GM23338 (cell line): ENCODE data around the gene KRT81. TPM values are rescaled to one million over a fixed set of nuclear protein-coding genes. Genes with fewer than 3 reads are reported as not detected.

Experiments
- ATAC-seq: fragments of 200-7000 bp; cut with Tn5 transposase; 3 replicates; pipeline ENCODE4 v1.9.1; 2020
- DNase-seq: peaks from one replicate; pipeline ENCODE4 v3.0.0-alpha.2; 2015; ENCODE audit warnings: low spot score
- H2AFZ ChIP-seq: fragments of 200-600 bp; sonication (generic); 2 replicates; pipeline ENCODE4 v1.8.0; 2016; ENCODE audit warnings: antibody characterized with exemption, mild to moderate bottlenecking, moderate library complexity
- H3F3A ChIP-seq: fragments of 200-600 bp; sonication (generic); replicated peaks from 2 replicates; pipeline ENCODE4 v1.8.0; 2017; ENCODE audit warnings: antibody characterized with exemption, mixed run types, low read depth
- H3K27ac ChIP-seq: fragments of 200-600 bp; sonication (generic); 2 replicates; pipeline ENCODE4 v1.6.1; 2016; ENCODE audit warnings: low read depth
- H3K27me3 ChIP-seq: fragments of 200-600 bp; sonication (generic); 2 replicates; pipeline ENCODE4 v1.8.0; 2016; ENCODE audit warnings: mild to moderate bottlenecking, mixed run types, moderate library complexity; ENCODE audit not compliant: insufficient read depth
- H3K36me3 ChIP-seq: fragments of 200-600 bp; sonication (generic); 2 replicates; pipeline ENCODE4 v1.8.0; 2016; ENCODE audit warnings: mild to moderate bottlenecking; ENCODE audit not compliant: insufficient read depth
- H3K4me1 ChIP-seq: fragments of 200-600 bp; sonication (generic); 2 replicates; pipeline ENCODE4 v1.8.0; 2016; ENCODE audit warnings: mild to moderate bottlenecking, moderate library complexity; ENCODE audit not compliant: insufficient read depth
- H3K4me2 ChIP-seq: fragments of 200-600 bp; sonication (generic); 2 replicates; pipeline ENCODE4 v1.7.1; 2017; ENCODE audit warnings: mixed run types
- H3K4me3 ChIP-seq: fragments of 200-600 bp; sonication (generic); 2 replicates; pipeline ENCODE4 v1.6.1; 2016; ENCODE audit warnings: mixed run types
- H3K79me2 ChIP-seq: fragments of 200-600 bp; sonication (generic); replicated peaks from 2 replicates; pipeline ENCODE4 v1.8.0; 2017; ENCODE audit warnings: mild to moderate bottlenecking; ENCODE audit not compliant: insufficient read depth
- H3K9me2 ChIP-seq: fragments of 200-600 bp; sonication (generic); 2 replicates; pipeline ENCODE4 v1.8.0; 2017; ENCODE audit not compliant: insufficient read depth
- H4K20me1 ChIP-seq: fragments of 200-600 bp; sonication (generic); replicated peaks from 2 replicates; pipeline ENCODE4 v1.8.0; 2017; ENCODE audit warnings: mild to moderate bottlenecking; ENCODE audit not compliant: insufficient read depth
- H3K27ac Mint-ChIP-seq: 2 replicates; pipeline ENCODE4 v1.8.0; 2020; ENCODE audit warnings: inconsistent platforms, mild to moderate bottlenecking, moderate library complexity, mixed read lengths
- H3K27me3 Mint-ChIP-seq: 3 replicates; pipeline ENCODE4 v1.8.0; 2022; ENCODE audit warnings: low read depth, mild to moderate bottlenecking, moderate library complexity, mixed read lengths, inconsistent platforms; ENCODE audit not compliant: insufficient read depth, poor library complexity
- H3K36me3 Mint-ChIP-seq: 3 replicates; pipeline ENCODE4 v1.8.0; 2021; ENCODE audit warnings: low read depth, mild to moderate bottlenecking, inconsistent platforms, moderate library complexity, mixed read lengths
- H3K4me1 Mint-ChIP-seq: 3 replicates; pipeline ENCODE4 v1.8.0; 2020; ENCODE audit warnings: mild to moderate bottlenecking, inconsistent platforms, mixed read lengths
- H3K4me3 Mint-ChIP-seq: 3 replicates; pipeline ENCODE4 v1.8.0; 2021; ENCODE audit warnings: moderate library complexity, mild to moderate bottlenecking, inconsistent platforms, mixed read lengths
- H3K9me3 Mint-ChIP-seq: 3 replicates; pipeline ENCODE4 v1.8.0; 2020; ENCODE audit warnings: moderate library complexity, mild to moderate bottlenecking, inconsistent platforms, mixed read lengths
- CREB1 ChIP-seq: fragments of 250-450 bp; sonication (Bioruptor Pico); IDR thresholded peaks from 2 replicates; pipeline ENCODE4 v1.5.0; 2020; ENCODE audit warnings: low read depth, mild to moderate bottlenecking, moderate library complexity
- EZH2 ChIP-seq: fragments of 200-600 bp; sonication (generic); IDR thresholded peaks from one replicate; pipeline ENCODE4 v1.8.0; 2017; ENCODE audit warnings: antibody characterized with exemption, mild to moderate bottlenecking, low read depth; ENCODE audit not compliant: unreplicated experiment
- EZH2phosphoT487 ChIP-seq: fragments of 200-600 bp; sonication (generic); IDR thresholded peaks from one replicate; pipeline ENCODE4 v1.8.1; 2018; ENCODE audit warnings: antibody characterized with exemption; ENCODE audit not compliant: unreplicated experiment
- JUNB ChIP-seq: IDR thresholded peaks from one replicate; pipeline ENCODE4 v1.6.1; 2016; ENCODE audit warnings: antibody characterized with exemption; ENCODE audit not compliant: unreplicated experiment
- STAT1 ChIP-seq: IDR thresholded peaks from one replicate; pipeline ENCODE4 v1.6.1; 2016; ENCODE audit warnings: antibody characterized with exemption; ENCODE audit not compliant: unreplicated experiment
- polyA plus RNA-seq: library from polyadenylated mRNA; unstranded; fragments of >200 nt; fragmentation: Nextera tagmentation; extraction: Ambion mirVana; gene quantifications from 2 replicates; pipeline ENCODE4 v1.2.1, GENCODE V29; 2016
- total RNA-seq: library from RNA; depleted of rRNA; stranded (reverse); fragments of >200 nt; shearing (Covaris generic); gene quantifications from 2 replicates; pipeline ENCODE4 v1.2.3, GENCODE V29; 2014
- TF ChIP-seq, protein P1 (sequence below): fragments of 250-450 bp; sonication (Bioruptor Pico); IDR thresholded peaks from 2 replicates; pipeline ENCODE4 v1.5.0; 2020; ENCODE audit warnings: mild to moderate bottlenecking, moderate library complexity
- TF ChIP-seq, protein P2 (sequence below), 2 experiments: fragments of 200-600 bp in 1 of 2; sonication (generic) in 1 of 2; conservative IDR thresholded peaks; 2 replicates each; pipeline versions ENCODE4 v1.5.1 to v1.6.1; 2016 to 2017; ENCODE audit warnings: antibody characterized with exemption in 2 of 2, low read depth in 2 of 2, mild to moderate bottlenecking in 2 of 2, moderate library complexity in 1 of 2

Gene KRT81
- total and polyA plus RNA-seq, 2 experiments from 2014 or later = not detected

- TF ChIP-seq, protein P1, sequence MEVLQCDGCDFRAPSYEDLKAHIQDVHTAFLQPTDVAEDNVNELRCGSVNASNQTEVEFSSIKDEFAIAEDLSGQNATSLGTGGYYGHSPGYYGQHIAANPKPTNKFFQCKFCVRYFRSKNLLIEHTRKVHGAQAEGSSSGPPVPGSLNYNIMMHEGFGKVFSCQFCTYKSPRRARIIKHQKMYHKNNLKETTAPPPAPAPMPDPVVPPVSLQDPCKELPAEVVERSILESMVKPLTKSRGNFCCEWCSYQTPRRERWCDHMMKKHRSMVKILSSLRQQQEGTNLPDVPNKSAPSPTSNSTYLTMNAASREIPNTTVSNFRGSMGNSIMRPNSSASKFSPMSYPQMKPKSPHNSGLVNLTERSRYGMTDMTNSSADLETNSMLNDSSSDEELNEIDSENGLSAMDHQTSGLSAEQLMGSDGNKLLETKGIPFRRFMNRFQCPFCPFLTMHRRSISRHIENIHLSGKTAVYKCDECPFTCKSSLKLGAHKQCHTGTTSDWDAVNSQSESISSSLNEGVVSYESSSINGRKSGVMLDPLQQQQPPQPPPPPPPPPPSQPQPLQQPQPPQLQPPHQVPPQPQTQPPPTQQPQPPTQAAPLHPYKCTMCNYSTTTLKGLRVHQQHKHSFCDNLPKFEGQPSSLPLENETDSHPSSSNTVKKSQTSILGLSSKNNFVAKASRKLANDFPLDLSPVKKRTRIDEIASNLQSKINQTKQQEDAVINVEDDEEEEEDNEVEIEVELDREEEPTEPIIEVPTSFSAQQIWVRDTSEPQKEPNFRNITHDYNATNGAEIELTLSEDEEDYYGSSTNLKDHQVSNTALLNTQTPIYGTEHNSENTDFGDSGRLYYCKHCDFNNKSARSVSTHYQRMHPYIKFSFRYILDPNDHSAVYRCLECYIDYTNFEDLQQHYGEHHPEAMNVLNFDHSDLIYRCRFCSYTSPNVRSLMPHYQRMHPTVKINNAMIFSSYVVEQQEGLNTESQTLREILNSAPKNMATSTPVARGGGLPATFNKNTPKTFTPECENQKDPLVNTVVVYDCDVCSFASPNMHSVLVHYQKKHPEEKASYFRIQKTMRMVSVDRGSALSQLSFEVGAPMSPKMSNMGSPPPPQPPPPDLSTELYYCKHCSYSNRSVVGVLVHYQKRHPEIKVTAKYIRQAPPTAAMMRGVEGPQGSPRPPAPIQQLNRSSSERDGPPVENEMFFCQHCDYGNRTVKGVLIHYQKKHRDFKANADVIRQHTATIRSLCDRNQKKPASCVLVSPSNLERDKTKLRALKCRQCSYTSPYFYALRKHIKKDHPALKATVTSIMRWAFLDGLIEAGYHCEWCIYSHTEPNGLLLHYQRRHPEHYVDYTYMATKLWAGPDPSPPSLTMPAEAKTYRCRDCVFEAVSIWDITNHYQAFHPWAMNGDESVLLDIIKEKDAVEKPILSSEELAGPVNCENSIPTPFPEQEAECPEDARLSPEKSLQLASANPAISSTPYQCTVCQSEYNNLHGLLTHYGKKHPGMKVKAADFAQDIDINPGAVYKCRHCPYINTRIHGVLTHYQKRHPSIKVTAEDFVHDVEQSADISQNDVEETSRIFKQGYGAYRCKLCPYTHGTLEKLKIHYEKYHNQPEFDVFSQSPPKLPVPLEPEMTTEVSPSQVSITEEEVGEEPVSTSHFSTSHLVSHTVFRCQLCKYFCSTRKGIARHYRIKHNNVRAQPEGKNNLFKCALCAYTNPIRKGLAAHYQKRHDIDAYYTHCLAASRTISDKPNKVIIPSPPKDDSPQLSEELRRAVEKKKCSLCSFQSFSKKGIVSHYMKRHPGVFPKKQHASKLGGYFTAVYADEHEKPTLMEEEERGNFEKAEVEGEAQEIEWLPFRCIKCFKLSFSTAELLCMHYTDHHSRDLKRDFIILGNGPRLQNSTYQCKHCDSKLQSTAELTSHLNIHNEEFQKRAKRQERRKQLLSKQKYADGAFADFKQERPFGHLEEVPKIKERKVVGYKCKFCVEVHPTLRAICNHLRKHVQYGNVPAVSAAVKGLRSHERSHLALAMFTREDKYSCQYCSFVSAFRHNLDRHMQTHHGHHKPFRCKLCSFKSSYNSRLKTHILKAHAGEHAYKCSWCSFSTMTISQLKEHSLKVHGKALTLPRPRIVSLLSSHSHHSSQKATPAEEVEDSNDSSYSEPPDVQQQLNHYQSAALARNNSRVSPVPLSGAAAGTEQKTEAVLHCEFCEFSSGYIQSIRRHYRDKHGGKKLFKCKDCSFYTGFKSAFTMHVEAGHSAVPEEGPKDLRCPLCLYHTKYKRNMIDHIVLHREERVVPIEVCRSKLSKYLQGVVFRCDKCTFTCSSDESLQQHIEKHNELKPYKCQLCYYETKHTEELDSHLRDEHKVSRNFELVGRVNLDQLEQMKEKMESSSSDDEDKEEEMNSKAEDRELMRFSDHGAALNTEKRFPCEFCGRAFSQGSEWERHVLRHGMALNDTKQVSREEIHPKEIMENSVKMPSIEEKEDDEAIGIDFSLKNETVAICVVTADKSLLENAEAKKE = no peak
- TF ChIP-seq EZH2 (no peak), EZH2phosphoT487 (no peak)
Observed at GRCh38 chr12:52336641-52337040, 45.3 kb upstream of the KRT81 start (continued).

DNA sequence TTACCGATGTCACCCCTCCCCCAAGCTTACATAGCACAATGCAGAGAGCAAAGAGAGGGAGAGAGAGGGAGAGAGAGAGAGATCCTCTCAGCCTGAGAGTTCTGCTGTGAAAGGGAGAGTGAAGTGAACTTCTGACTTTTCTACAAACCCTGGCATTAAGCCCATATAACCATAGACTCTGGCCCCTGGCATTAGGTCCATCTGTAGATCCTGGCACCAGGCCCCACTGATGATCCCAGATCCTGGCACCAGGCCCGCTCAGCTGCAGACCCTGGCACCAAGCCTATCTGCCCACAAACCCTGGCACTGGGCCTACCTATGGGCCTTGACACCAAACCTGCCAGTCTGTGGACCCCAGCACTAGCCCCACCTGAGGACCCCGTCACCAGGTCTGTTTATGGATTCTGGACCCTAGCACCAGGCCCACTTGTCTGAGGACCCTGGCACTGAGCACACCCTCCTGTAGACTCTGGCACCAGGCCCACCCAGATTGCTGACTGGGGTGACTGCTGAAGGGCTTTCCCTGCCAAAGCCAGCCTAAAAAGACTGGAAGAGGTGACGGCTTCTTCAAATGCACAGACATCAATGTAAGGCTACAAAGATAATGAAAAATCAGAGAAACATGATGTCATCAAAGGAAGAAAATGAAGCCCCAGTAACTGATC lies 44.4 kb upstream of the KRT81 start:
- H3K4me1 ChIP-seq = peaks cover 7% of the 10 kb centered on the region; the same call in 1 of the 2 replicates
- peaks cover 4% of the 10 kb centered on the region for H3K27me3 Mint-ChIP-seq
- no peaks in the 10 kb centered on the region for H3K36me3 ChIP-seq
- H2AFZ ChIP-seq = peak overlapping the region; percentile 91; the same call in 1 of the 2 replicates
- peaks cover 8% of the 10 kb centered on the region; the same call in 2 of the 3 replicates for H3K4me1 Mint-ChIP-seq
- H3K79me2 ChIP-seq = no peaks in the 10 kb centered on the region
- H3K4me2 ChIP-seq = no peak overlapping the region
- H3K27ac Mint-ChIP-seq = no peak overlapping the region
- H3K9me3 Mint-ChIP-seq = no peaks in the 10 kb centered on the region
- H3K4me3 Mint-ChIP-seq = no peak overlapping the region
- DNase-seq (no peak), ATAC-seq (peak; percentile 53; the same call in 2 of the 3 replicates)
- H3K36me3 Mint-ChIP-seq = no peaks in the 10 kb centered on the region
- H3K27ac ChIP-seq = no peak overlapping the region
- no peaks in the 10 kb centered on the region for H3K9me2 ChIP-seq
- no peaks in the 10 kb centered on the region for H4K20me1 ChIP-seq
- H3K4me3 ChIP-seq = no peak overlapping the region
- H3F3A ChIP-seq = no peaks in the 10 kb centered on the region
- no peaks in the 10 kb centered on the region for H3K27me3 ChIP-seq
- TF ChIP-seq STAT1 (no peak), JUNB (no peak), CREB1 (CRISPR knock-in tag) (no peak), EZH2 (no peak)
- TF ChIP-seq, protein P2, sequence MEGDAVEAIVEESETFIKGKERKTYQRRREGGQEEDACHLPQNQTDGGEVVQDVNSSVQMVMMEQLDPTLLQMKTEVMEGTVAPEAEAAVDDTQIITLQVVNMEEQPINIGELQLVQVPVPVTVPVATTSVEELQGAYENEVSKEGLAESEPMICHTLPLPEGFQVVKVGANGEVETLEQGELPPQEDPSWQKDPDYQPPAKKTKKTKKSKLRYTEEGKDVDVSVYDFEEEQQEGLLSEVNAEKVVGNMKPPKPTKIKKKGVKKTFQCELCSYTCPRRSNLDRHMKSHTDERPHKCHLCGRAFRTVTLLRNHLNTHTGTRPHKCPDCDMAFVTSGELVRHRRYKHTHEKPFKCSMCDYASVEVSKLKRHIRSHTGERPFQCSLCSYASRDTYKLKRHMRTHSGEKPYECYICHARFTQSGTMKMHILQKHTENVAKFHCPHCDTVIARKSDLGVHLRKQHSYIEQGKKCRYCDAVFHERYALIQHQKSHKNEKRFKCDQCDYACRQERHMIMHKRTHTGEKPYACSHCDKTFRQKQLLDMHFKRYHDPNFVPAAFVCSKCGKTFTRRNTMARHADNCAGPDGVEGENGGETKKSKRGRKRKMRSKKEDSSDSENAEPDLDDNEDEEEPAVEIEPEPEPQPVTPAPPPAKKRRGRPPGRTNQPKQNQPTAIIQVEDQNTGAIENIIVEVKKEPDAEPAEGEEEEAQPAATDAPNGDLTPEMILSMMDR (conservative IDR thresholded peaks at IDR 0.05; ENCODE audit: low read depth in 2 of 2) = no peak
